Stimulated activated CD8-positive, alpha-beta memory T cell treated with anti-CD3 and anti-CD28 coated beads, Interleukin-12 subunit alpha, Interleukin-12 subunit beta, amount 100 ng/mL, for 24 hours (primary cell): ENCODE results near the gene RBM23.
"Not testable (repeated sequence)": the region's sequence is repeated elsewhere in the genome, so short reads cannot be mapped to it uniquely, and the experiment has no call there.

ENCODE experiments used
- DNase-seq: peaks from one replicate; pipeline ENCODE4 v3.0.0-alpha.2; 2020; ENCODE audit errors: extremely low read depth

RBM23 gene

DNA sequence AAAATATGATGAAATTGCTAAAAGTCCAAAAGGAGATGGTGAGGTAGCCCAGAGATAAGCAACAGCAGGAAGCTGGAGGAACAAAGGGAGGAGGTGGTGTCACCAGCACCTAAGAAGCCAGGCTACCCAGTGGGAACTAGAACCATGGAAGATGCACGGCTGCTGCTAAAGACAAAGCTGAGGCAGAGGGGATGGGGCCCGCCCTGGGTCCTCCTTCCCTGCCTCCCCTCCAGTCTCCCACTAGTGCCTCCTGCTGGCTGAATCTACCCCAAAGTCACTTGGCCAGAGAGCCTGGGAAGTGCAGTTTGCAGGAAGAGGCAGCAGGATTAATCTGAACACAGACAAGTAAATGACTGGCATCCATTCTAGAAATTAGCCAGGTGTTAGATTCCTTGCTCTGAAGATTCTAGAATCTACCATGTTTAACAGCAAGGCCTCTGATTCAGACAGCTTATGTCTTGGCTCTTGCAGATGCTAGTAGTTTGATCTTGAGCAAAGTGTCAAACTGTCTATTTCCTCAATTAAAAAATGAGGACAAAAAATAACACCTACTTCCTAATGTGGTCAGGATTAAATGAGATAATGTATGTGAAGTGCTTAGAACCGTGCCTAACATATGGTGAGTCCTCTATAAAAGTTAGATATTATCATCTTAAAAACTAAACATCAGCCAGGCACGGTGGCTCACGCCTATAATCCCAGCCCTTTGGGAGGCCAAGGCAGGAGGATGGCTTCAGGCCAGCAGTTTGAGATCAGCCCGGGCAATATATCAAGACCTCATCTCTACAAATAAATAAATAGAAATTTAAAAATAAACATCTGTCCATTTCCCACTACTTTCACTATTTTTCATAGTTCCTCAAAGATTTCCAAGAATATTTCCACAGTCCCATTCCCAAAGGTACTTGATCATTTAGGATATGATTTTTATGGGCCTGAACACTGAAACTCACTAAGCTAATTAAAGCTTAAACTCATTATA lies 53.2 kb downstream of the RBM23 start:
- DNase-seq, result no peak

GRCh38 chr14:22864979-22865378 lies 54.0 kb downstream of the RBM23 start:
- DNase-seq, result no peak

DNA sequence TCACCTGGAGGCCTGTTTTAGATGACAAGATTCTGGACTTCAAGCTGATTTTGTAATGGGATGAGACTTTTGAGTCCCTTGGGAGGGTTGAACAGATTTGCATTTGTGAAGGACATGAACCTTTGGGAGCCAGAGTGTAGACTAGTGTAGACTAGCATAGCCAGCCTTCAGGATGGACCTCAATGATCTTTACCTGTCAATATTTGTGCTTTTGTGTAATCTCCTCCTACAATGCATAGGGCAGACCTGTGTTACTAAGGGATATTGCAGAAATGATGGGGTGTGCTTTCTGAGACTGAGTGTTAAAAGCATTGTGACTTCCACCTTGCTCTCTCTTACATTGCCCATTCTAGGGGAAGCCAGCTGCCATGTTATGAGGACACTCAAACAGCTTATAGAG lies 57.3 kb downstream of the RBM23 start:
- no peak for DNase-seq

DNA sequence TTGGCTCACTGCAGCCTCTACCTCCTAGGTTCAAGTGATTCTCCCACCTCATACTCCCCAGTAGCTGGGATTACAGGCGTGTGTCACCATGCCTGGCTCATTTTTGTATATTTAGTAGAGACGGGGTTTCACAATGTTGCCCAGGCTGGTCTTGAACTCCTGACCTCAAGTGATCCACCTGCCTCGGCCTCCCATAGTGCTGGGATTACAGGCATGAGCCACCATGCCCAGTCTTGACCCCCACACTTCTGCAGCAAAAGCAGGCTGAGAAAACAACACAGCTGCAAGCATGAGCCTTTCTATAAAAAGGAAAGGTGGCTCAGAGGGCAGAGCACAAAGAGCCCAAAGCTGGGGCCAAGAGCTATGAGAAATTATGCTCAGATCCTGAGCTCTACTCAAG lies 58.6 kb downstream of the RBM23 start:
- not testable (repeated sequence) for DNase-seq

DNA sequence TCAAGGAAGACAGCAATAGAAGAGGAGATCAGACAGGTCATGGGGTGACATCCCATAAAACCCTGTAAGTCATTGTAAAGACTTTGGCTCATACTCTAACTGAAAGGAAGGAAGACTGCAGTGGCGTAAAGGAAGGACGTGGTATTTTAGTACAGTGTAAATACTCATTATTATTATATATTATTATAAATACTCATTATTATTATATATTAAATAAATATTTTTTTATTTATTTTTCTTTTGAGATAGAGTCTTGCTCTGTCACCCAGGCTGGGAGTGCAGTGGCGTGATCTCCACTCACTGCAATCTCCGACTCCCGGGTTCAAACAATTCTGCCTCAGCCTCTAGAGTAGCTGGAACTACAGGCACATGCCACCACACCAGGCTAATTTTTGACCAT lies 62.5 kb downstream of the RBM23 start:
- no peak for DNase-seq

DNA sequence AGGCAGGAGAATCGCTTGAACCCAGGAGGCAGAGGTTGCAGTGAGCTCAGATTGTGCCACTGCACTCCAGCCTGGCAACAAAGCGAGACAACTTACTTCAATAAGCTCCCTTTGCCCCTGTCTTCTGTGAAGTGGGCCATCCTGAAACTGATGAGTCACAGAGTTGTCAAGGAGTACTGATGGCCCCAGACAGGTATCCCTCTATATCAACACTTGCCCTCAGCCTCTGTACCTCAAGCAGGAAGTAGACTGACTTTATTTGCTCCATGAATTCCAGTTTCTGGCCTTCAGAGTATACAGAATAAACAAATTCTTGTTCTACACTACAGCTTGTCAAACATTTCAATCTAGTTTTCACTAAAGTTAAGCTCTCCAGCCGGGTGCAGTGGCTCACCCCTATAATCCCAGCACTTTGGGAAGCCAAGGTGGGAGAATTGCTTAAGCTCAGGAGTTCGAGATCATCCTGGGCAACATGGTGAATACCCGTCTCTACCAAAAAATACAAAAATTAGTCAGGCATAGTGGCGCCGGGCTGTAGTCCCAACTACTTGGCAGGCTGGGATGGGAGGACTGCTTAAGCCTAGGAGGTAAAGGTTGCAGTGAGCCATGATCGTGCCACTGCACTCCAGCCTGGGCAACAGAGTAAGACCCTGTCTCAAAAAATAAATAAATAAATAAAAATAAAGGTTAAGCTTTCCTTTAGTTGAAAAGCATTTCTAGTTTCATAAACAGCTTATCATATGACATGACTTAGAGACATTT lies 63.8 kb downstream of the RBM23 start:
- no peak for DNase-seq

DNA sequence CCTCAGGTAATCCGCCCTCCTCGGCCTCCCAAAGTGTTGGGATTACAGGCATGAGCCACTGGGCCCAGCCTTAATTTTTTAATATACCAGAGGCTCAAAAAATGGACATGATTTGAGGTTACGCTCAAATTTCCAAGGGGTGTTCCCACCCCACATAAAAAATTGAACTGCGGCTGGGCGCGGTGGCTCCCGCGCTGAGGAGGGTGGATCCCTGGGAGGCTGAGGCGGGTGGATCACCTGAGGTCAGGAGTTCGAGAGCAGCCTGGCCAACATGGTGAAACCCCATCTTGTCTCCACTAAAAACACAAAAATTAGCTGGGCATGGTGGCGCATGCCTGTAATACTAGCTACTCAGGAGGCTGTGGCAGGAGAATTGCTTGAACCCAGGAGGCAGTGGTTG lies 64.7 kb downstream of the RBM23 start:
- not testable (repeated sequence) for DNase-seq

DNA sequence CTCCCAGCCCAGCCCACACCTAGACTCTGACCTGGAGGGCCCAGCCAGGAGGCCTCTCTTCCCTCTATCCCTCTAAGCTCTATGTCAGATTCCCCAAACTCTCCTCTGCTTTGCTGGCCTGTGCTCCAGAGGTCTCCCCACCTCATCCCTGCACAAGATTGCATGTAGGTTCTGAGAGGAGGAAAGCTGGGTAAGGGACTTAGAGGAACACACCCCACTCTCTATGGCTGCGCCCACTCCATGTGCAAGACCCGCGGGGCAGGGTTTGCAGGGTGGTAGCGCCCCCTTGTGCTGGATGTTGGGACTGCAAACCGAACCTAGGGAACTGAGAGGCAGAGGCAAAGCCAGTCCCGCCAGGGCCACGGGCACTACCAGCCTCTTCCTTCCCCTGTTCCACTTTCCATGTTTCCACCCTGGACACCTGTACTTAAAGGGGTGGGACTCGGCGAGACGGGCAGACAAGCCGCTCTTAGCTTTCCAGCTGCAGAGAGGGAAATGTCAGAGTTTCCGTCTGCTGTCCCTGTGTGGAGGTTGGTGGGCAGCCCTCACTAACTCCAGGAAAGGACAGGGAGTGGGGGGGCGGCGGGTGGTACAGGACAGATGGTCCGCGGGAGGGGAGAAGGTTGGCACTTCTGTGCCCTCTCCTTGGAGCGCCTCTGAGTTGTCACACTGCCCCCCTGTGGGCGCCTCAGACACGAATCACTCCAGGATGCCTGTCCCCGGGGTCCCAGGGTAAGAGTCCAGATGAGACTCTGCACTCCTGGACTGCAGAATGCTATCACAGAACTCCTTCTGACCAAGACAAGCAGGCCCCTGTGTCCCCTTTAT lies 65.8 kb downstream of the RBM23 start:
- DNase-seq, result peak; percentile 70

DNA sequence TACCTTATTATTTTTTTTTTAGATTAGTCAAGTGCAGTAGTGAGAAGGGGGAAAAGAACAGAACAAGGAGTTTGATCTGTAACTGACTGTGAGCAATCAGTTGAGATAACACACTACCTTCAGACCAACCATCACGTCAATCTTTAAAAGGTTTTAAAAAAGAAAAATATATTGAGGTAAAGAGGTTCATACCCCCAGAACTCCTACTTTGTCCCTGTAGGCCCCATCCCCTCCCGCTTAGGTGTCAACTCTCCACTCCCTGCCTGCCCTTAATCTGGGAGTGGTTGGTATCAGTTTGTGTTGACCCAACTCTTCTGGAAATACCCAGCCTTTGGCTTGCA lies 66.4 kb downstream of the RBM23 start:
- DNase-seq, result no peak

- DNase-seq, result not testable (repeated sequence)
Observed at GRCh38 chr14:22852178-22852577, 66.8 kb downstream of the RBM23 start.

GRCh38 chr14:22850944-22851764 lies 67.8 kb downstream of the RBM23 start:
- no peak for DNase-seq

GRCh38 chr14:22849212-22849819 lies 69.6 kb downstream of the RBM23 start:
- DNase-seq, result no peak

DNA sequence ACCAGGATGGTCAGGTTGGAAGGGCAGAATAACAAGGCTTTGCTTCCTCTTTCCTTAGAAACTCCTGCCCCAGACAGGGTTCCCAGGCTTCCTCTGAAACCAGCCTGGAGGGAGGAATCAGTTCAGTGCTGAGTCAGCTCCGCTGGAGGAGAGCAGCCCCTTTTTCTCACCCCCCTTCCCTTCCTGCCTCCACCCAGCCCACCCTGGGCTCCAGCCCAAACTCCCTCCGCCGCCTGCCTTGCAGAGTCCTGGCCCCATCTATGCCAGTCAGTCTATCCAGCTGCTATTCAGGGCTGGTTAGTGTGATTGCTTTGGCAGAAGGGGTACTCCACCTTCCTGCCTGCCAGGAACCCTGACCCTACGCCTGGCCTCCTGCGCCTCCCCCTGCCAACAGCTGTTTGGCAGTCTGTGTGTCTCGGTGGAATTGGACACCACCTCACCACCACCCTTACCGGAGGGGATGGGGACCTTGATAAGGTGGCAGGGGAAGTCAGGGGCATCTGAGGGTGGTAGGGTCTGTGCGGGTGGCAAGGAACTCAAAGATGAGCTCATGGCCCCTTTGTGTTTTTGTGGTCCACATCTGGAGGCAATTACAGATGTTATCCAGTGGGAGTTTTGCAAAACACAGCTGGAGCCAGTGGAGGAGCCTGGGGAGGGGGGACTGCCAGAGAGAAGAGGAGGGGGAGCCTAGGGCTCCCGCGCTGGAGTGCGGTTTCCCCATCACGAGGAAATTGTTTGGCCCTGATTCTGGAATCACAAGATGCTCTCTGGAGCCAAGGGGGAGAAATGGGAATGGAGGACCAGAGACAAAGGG lies 70.4 kb downstream of the RBM23 start:
- no peak for DNase-seq

GRCh38 chr14:22847661-22848341 lies 71.1 kb downstream of the RBM23 start:
- no peak for DNase-seq

DNA sequence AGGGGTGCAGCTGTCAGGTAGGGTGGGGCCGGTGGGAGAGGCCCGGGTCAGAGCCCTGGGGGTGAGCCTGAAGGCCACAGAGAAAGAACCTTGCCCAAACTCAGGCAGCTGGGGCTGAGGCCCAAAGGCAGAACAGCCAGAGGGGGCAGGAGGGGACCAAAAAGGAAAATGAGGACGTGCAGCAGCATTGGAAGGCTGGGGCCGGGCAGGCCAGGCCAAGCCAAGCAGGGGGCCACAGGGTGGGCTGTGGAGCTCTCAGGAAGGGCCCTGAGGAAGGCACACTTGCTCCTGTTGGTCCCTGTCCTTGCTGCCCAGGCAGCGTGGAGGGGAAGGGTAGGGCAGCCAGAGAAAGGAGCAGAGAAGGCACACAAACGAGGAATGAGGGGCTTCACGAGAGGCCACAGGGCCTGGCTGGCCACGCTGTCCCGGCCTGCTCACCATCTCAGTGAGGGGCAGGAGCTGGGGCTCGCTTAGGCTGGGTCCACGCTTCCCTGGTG lies 72.1 kb downstream of the RBM23 start:
- no peak for DNase-seq

DNA sequence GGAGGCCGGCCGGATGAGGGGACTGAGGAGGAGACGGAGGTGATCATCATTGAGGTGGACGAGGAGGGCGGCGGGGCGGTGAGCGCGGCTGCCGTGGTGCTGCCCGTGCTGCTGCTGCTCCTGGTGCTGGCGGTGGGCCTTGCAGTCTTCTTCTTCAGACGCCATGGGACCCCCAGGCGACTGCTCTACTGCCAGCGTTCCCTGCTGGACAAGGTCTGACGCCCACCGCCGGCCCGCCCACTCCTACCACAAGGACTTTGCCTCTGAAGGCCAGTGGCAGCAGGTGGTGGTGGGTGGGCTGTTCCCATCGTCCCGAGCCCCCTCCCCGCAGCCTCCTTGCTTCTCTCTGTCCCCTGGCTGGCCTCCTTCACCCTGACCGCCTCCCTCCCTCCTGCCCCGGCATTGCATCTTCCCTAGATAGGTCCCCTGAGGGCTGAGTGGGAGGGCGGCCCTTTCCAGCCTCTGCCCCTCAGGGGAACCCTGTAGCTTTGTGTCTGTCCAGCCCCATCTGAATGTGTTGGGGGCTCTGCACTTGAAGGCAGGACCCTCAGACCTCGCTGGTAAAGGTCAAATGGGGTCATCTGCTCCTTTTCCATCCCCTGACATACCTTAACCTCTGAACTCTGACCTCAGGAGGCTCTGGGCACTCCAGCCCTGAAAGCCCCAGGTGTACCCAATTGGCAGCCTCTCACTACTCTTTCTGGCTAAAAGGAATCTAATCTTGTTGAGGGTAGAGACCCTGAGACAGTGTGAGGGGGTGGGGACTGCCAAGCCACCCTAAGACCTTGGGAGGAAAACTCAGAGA lies 72.9 kb downstream of the RBM23 start:
- no peak for DNase-seq

GRCh38 chr14:22845103-22845394 lies 73.9 kb downstream of the RBM23 start:
- DNase-seq, result no peak
